Measurements from ENCODE around the gene AGAP1. TPM values are rescaled to one million over a fixed set of nuclear protein-coding genes. Genes with fewer than 3 reads are reported as not detected.

The AGAP1 gene
- total and polyA plus RNA-seq, 4 donors = 2.0 to 8.5 (median 5.4) TPM

GRCh38 chr2:235810252-235810651 is 316.4 kb downstream of the AGAP1 start (continued):
- TF ChIP-seq MAX (IDR thresholded peaks at IDR 0.05) = no peak
- no peak for TF ChIP-seq TAF1 (conservative IDR thresholded peaks at IDR 0.05)
- TF ChIP-seq SP1 (IDR thresholded peaks at IDR 0.05) = no peak
- no peak for TF ChIP-seq GABPA (IDR thresholded peaks at IDR 0.05 in 1 of 2, conservative IDR thresholded peaks at IDR 0.05 in 1 of 2)
- no peak for TF ChIP-seq RXRA (IDR thresholded peaks at IDR 0.05)
- no peak for TF ChIP-seq CTCF (IDR thresholded peaks at IDR 0.05; ENCODE audit: low read depth, low read length, missing input control)

- Histone ChIP-seq H3K4me1 (ENCODE audit: control insufficient read depth in 4 of 4, insufficient read depth in 4 of 4, low read length in 3 of 4) (no peaks in the 10 kb centered on the region), H3K36me3 (ENCODE audit: control insufficient read depth in 4 of 4, insufficient read depth in 3 of 4, low read depth in 1 of 4, low read length in 3 of 4) (peaks cover 0 to 36% (median 6%) of the 10 kb centered on the region in 4 donors), H3K9me3 (ENCODE audit: control insufficient read depth in 4 of 4, low read length in 3 of 4) (no peaks in the 10 kb centered on the region), H3K27ac (ENCODE audit: low read depth in 1 of 2, low read length in 2 of 2) (no peak overlapping the region), H3K27me3 (ENCODE audit: control insufficient read depth in 4 of 4, insufficient read depth in 4 of 4, low read length in 3 of 4) (no peaks in the 10 kb centered on the region), H3K4me3 (ENCODE audit: low read depth in 1 of 3, low read length in 3 of 3) (no peak overlapping the region), H3K9ac (ENCODE audit: low read depth in 1 of 2, low read length in 2 of 2) (no peak overlapping the region)
- TF ChIP-seq JUND (IDR thresholded peaks at IDR 0.05) (no peak), ZBTB33 (IDR thresholded peaks at IDR 0.05) (no peak), NR2F2 (IDR thresholded peaks at IDR 0.05) (no peak), GABPA (IDR thresholded peaks at IDR 0.05 in 1 of 2, conservative IDR thresholded peaks at IDR 0.05 in 1 of 2) (no peak), EGR1 (IDR thresholded peaks at IDR 0.05; ENCODE audit: low read depth in 2 of 2) (no peak), SP1 (IDR thresholded peaks at IDR 0.05) (no peak), MAX (IDR thresholded peaks at IDR 0.05) (no peak), HNF4A (conservative IDR thresholded peaks at IDR 0.05) (no peak), RXRA (IDR thresholded peaks at IDR 0.05) (no peak), FOXA2 (IDR thresholded peaks at IDR 0.05) (no peak), REST (IDR thresholded peaks at IDR 0.05) (no peak), ATF3 (IDR thresholded peaks at IDR 0.05) (no peak), YY1 (IDR thresholded peaks at IDR 0.05) (no peak), FOXA1 (IDR thresholded peaks at IDR 0.05) (no peak), RAD21 (IDR thresholded peaks at IDR 0.05) (no peak)
- no peak for DNase-seq (ENCODE audit: low spot score)
- 93% methylated on average over 10 of the region's 10 CpGs for WGBS
Observed at GRCh38 chr2:235810846-235811245, 317.0 kb downstream of the AGAP1 start.

Data from liver (tissue), 9 donors.